H9 (cell line): ENCODE results near the gene LINC00305. TPM values are rescaled to one million over a fixed set of nuclear protein-coding genes. Genes with fewer than 3 reads are reported as not detected.

ENCODE experiments used
- DNase-seq: peaks from one replicate; pipeline ENCODE4 v3.0.0-alpha.2; 2017
- H2AFZ ChIP-seq: one replicate; pipeline ENCODE4 v1.6.1; 2013; ENCODE audit warnings: mild to moderate bottlenecking, low read length, control low read depth, moderate library complexity
- H2AK5ac ChIP-seq: 2 replicates; pipeline ENCODE4 v1.6.1; 2013; ENCODE audit warnings: low read length, control low read depth, mixed read lengths; ENCODE audit not compliant: insufficient read length
- H2BK120ac ChIP-seq: one replicate; pipeline ENCODE4 v1.6.1; 2013; ENCODE audit warnings: low read depth, mild to moderate bottlenecking, low read length, control low read depth, inconsistent platforms; ENCODE audit not compliant: poor library complexity, severe bottlenecking
- H2BK12ac ChIP-seq: 2 replicates; pipeline ENCODE4 v1.6.1; 2013; ENCODE audit warnings: low read length, control low read depth, mixed read lengths, low read depth; ENCODE audit not compliant: insufficient read length
- H2BK15ac ChIP-seq: 2 replicates; pipeline ENCODE4 v1.6.1; 2013; ENCODE audit warnings: low read depth, low read length, control low read depth
- H2BK20ac ChIP-seq: one replicate; pipeline ENCODE4 v1.6.1; 2013; ENCODE audit warnings: low read depth, mild to moderate bottlenecking, low read length, control low read depth, inconsistent platforms; ENCODE audit not compliant: poor library complexity, severe bottlenecking
- H2BK5ac ChIP-seq: 2 replicates; pipeline ENCODE4 v1.6.1; 2013; ENCODE audit warnings: low read length, control low read depth, mixed read lengths; ENCODE audit not compliant: insufficient read length
- H3K14ac ChIP-seq: 2 replicates; pipeline ENCODE4 v1.6.1; 2013; ENCODE audit warnings: low read length, control low read depth; ENCODE audit not compliant: insufficient read depth
- H3K18ac ChIP-seq: 2 replicates; pipeline ENCODE4 v1.6.1; 2013; ENCODE audit warnings: low read depth, mild to moderate bottlenecking, mixed read lengths, low read length, control low read depth; ENCODE audit not compliant: insufficient read length
- H3K23ac ChIP-seq: 2 replicates; pipeline ENCODE4 v1.6.1; 2013; ENCODE audit warnings: low read length, control low read depth, mixed read lengths, low read depth; ENCODE audit not compliant: insufficient read length
- H3K23me2 ChIP-seq: 2 replicates; pipeline ENCODE4 v1.6.1; 2013; ENCODE audit warnings: low read depth, mild to moderate bottlenecking, mixed read lengths, low read length, control low read depth; ENCODE audit not compliant: insufficient read length, poor library complexity, severe bottlenecking
- H3K27ac ChIP-seq: 2 replicates; pipeline ENCODE4 v1.5.1; 2013; ENCODE audit warnings: low read length, control low read depth, mixed read lengths, low read depth; ENCODE audit not compliant: insufficient read length
- H3K27me3 ChIP-seq: 2 replicates; pipeline ENCODE4 v1.6.1; 2013; ENCODE audit warnings: low read length, control low read depth, inconsistent platforms; ENCODE audit not compliant: insufficient read depth
- H3K4ac ChIP-seq: 2 replicates; pipeline ENCODE4 v1.6.1; 2013; ENCODE audit warnings: low read depth, mild to moderate bottlenecking, control low read depth, inconsistent platforms, low read length, moderate library complexity
- H3K4me1 ChIP-seq: 2 replicates; pipeline ENCODE4 v1.6.1; 2013; ENCODE audit warnings: low read length, control low read depth, inconsistent platforms; ENCODE audit not compliant: insufficient read depth
- H3K4me2 ChIP-seq: 2 replicates; pipeline ENCODE4 v1.6.1; 2013; ENCODE audit warnings: low read length, control low read depth, mixed read lengths; ENCODE audit not compliant: insufficient read length, insufficient read depth
- H3K56ac ChIP-seq: 2 replicates; pipeline ENCODE4 v1.6.1; 2013; ENCODE audit warnings: low read depth, mild to moderate bottlenecking, mixed read lengths, low read length, control low read depth; ENCODE audit not compliant: insufficient read length
- H3K79me1 ChIP-seq: 2 replicates; pipeline ENCODE4 v1.6.1; 2013; ENCODE audit warnings: low read depth, mild to moderate bottlenecking, moderate library complexity, low read length, control low read depth, inconsistent platforms; ENCODE audit not compliant: insufficient read depth, poor library complexity, severe bottlenecking
- H3K79me2 ChIP-seq: 2 replicates; pipeline ENCODE4 v1.6.1; 2013; ENCODE audit warnings: low read length, control low read depth, inconsistent platforms; ENCODE audit not compliant: insufficient read depth
- H3K9ac ChIP-seq: 2 replicates; pipeline ENCODE4 v1.6.1; 2013; ENCODE audit warnings: low read length, control low read depth, mixed read lengths; ENCODE audit not compliant: insufficient read length; ENCODE audit errors: extremely low read depth
- H3K9me3 ChIP-seq: one replicate; pipeline ENCODE4 v1.6.1; 2013; ENCODE audit warnings: low read depth, low read length, inconsistent platforms; ENCODE audit not compliant: control insufficient read depth
- H3T11ph ChIP-seq: one replicate; pipeline ENCODE4 v1.6.1; 2013; ENCODE audit warnings: mild to moderate bottlenecking, low read length, control low read depth, inconsistent platforms
- H4K20me1 ChIP-seq: one replicate; pipeline ENCODE4 v1.6.1; 2013; ENCODE audit not compliant: control insufficient read depth, insufficient read length, insufficient read depth
- H4K5ac ChIP-seq: 2 replicates; pipeline ENCODE4 v1.6.1; 2013; ENCODE audit warnings: low read depth, mild to moderate bottlenecking, mixed read lengths, low read length, control low read depth; ENCODE audit not compliant: insufficient read length
- H4K8ac ChIP-seq: replicated peaks from 2 replicates; pipeline ENCODE4 v1.6.1; 2013; ENCODE audit warnings: low read length, control low read depth, mixed read lengths, low read depth; ENCODE audit not compliant: insufficient read length
- H4K91ac ChIP-seq: 2 replicates; pipeline ENCODE4 v1.6.1; 2013; ENCODE audit warnings: low read depth, mild to moderate bottlenecking, moderate library complexity, mixed read lengths, low read length, control low read depth; ENCODE audit not compliant: insufficient read length
- H3K27ac Mint-ChIP-seq, 3 experiments: 2 replicates in 2 of 3; 3 replicates in 1 of 3; pipeline ENCODE4 v1.8.0; 2020 to 2021; ENCODE audit warnings: mixed read lengths in 3 of 3, mild to moderate bottlenecking in 1 of 3, moderate library complexity in 1 of 3
- H3K27me3 Mint-ChIP-seq: 2 replicates; pipeline ENCODE4 v1.8.0; 2021; ENCODE audit warnings: low read depth, mild to moderate bottlenecking, moderate library complexity, mixed read lengths
- H3K36me3 Mint-ChIP-seq, 3 experiments: 2 replicates in 2 of 3; 3 replicates in 1 of 3; pipeline ENCODE4 v1.8.0; 2020 to 2021; ENCODE audit warnings: low read depth in 3 of 3, mixed read lengths in 3 of 3; ENCODE audit not compliant: insufficient read depth in 1 of 3
- H3K4me1 Mint-ChIP-seq, 2 experiments: 2 replicates each; pipeline ENCODE4 v1.8.0; 2020; ENCODE audit warnings: mixed read lengths in 2 of 2
- H3K4me3 Mint-ChIP-seq, 2 experiments: 2 replicates in 1 of 2; 3 replicates in 1 of 2; pipeline ENCODE4 v1.8.0; 2020 to 2021; ENCODE audit warnings: mild to moderate bottlenecking in 2 of 2, mixed read lengths in 2 of 2, moderate library complexity in 1 of 2
- H3K9me3 Mint-ChIP-seq, 2 experiments: 2 replicates in 1 of 2; 3 replicates in 1 of 2; pipeline ENCODE4 v1.8.0; 2020; ENCODE audit warnings: mild to moderate bottlenecking in 2 of 2, mixed read lengths in 2 of 2, moderate library complexity in 1 of 2
- whole genome bisulfite sequencing: extraction: QIAGEN DNeasy Blood & Tissue Kit; methylation state at CpG from one replicate; pipeline ENCODE4 v1.1.7; 2013; ENCODE audit warnings: missing lambda C conversion rate, low lambda C conversion rate, mixed read lengths; ENCODE audit not compliant: insufficient read length; ENCODE audit errors: extremely low coverage; 5-methylcytosine and 5-hydroxymethylcytosine counted together
- total RNA-seq: library from RNA; stranded (reverse); gene quantifications from 2 replicates; pipeline ENCODE4 v1.2.1, GENCODE V29; 2021
- TF ChIP-seq, protein P1 (sequence below): fragments of 200-600 bp; sonication (generic); conservative IDR thresholded peaks from 3 replicates; pipeline ENCODE4 v1.8.0; 2021; ENCODE audit warnings: antibody characterized with exemption, mild to moderate bottlenecking

LINC00305 gene
- total RNA-seq, 1 experiment from 2014 or later, result not detected

DNA sequence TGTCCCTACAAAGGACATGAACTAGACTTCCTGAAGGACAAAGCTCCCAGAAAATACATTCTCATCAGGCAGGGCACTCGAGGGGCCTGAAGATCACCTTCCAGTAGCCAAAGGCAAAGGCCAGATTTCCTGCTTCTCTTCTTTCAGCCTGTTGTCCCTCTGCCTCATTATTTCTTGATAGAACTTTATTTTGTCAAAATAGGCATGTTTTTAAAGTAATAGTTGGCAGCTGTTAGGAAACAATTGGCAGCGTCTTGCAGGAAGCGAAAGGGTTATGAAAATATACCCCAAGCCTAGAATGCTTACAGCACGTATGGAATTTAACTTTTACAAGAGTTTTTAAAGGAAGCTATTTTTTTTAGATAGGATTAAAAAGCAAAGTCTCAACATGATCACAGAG, 74.9 kb downstream of the LINC00305 start:
- no peak overlapping the region for H3K4me2 ChIP-seq
- H3K18ac ChIP-seq, result no peak overlapping the region
- H3K79me2 ChIP-seq, result no peaks in the 10 kb centered on the region
- no peak overlapping the region for H3K9ac ChIP-seq
- no peak overlapping the region for H2BK15ac ChIP-seq
- H2AK5ac ChIP-seq, result no peak overlapping the region
- Mint-ChIP-seq H3K4me3 (no peak overlapping the region), H3K36me3 (peaks cover 0 to 4% (median 2%) of the 10 kb centered on the region in 3 experiments; a peak in 4 of 7 replicates), H3K4me1 (peaks cover 3% of the 10 kb centered on the region in 2 experiments; a peak in 3 of 4 replicates), H3K27ac (no peak overlapping the region; a peak in 1 of 7 replicates), H3K9me3 (peaks cover 0 to 6% of the 10 kb centered on the region in 2 experiments; a peak in 3 of 5 replicates), H3K27me3 (no peaks in the 10 kb centered on the region)
- no peak overlapping the region for H3K56ac ChIP-seq
- WGBS, result no CpG with 5 or more reads among the region's 4 CpGs
- TF ChIP-seq, protein P1, sequence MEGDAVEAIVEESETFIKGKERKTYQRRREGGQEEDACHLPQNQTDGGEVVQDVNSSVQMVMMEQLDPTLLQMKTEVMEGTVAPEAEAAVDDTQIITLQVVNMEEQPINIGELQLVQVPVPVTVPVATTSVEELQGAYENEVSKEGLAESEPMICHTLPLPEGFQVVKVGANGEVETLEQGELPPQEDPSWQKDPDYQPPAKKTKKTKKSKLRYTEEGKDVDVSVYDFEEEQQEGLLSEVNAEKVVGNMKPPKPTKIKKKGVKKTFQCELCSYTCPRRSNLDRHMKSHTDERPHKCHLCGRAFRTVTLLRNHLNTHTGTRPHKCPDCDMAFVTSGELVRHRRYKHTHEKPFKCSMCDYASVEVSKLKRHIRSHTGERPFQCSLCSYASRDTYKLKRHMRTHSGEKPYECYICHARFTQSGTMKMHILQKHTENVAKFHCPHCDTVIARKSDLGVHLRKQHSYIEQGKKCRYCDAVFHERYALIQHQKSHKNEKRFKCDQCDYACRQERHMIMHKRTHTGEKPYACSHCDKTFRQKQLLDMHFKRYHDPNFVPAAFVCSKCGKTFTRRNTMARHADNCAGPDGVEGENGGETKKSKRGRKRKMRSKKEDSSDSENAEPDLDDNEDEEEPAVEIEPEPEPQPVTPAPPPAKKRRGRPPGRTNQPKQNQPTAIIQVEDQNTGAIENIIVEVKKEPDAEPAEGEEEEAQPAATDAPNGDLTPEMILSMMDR, result no peak
- H3K4me1 ChIP-seq, result no peaks in the 10 kb centered on the region
- no peak overlapping the region for H4K5ac ChIP-seq
- no peak overlapping the region for H3K14ac ChIP-seq
- no peaks in the 10 kb centered on the region for H3K27me3 ChIP-seq
- H4K91ac ChIP-seq, result no peak overlapping the region
- no peak for DNase-seq
- H2BK20ac ChIP-seq, result no peak overlapping the region
- H3K23me2 ChIP-seq, result no peaks in the 10 kb centered on the region
- no peaks in the 10 kb centered on the region for H4K20me1 ChIP-seq
- no peak overlapping the region for H3K4ac ChIP-seq
- no peak overlapping the region for H2BK5ac ChIP-seq
- no peaks in the 10 kb centered on the region for H3K79me1 ChIP-seq
- H2AFZ ChIP-seq, result no peak overlapping the region
- no peak overlapping the region for H3K23ac ChIP-seq
- no peak overlapping the region for H4K8ac ChIP-seq
- H2BK120ac ChIP-seq, result no peak overlapping the region
- H3K9me3 ChIP-seq, result no peaks in the 10 kb centered on the region
- H3K27ac ChIP-seq, result no peak overlapping the region
- no peak overlapping the region for H3T11ph ChIP-seq
- H2BK12ac ChIP-seq, result no peak overlapping the region
